Measurements from ENCODE around the gene ARMC8. TPM values are rescaled to one million over a fixed set of nuclear protein-coding genes. Genes with fewer than 3 reads are reported as not detected.

The ARMC8 gene
- total RNA-seq, 1 donor from 2014 or later = 82.3 TPM

DNA sequence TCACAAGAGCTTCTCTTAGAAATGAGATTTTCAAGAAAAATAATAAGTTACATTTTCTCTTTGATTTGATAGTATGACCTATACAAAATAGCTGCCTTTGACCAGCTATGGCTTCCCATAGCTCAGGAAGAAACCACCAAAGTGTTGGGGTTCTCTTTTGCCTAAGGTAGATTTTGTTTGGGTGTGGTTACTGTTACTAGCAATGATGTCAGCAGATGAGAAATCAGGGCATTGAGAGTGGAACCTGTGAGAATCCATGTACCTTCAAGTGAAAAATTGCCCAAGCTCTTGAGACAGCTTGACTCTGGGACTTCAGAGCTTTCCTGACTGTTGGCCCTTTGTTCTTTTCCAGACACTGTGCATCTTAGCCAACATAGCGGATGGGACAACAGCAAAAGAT, 97.0 kb downstream of the ARMC8 start:
- POLR2A ChIA-PET = no interaction called here
- Mint-ChIP-seq H3K4me3 (no peak overlapping the region), H3K27me3 (no peaks in the 10 kb centered on the region), H3K4me1 (no peaks in the 10 kb centered on the region), H3K36me3 (ENCODE audit: low read depth) (peaks cover 32% of the 10 kb centered on the region), H3K9me3 (no peaks in the 10 kb centered on the region), H3K27ac (no peak overlapping the region)
- intact Hi-C loops (cut with micrococcal nuclease) = no loop called here
- CTCF ChIA-PET = no interaction called here
- DNase-seq (no peak), ATAC-seq (ENCODE audit: low read depth) (no peak)
- TF ChIP-seq CTCF (IDR thresholded peaks at IDR 0.05) = no peak

DNA sequence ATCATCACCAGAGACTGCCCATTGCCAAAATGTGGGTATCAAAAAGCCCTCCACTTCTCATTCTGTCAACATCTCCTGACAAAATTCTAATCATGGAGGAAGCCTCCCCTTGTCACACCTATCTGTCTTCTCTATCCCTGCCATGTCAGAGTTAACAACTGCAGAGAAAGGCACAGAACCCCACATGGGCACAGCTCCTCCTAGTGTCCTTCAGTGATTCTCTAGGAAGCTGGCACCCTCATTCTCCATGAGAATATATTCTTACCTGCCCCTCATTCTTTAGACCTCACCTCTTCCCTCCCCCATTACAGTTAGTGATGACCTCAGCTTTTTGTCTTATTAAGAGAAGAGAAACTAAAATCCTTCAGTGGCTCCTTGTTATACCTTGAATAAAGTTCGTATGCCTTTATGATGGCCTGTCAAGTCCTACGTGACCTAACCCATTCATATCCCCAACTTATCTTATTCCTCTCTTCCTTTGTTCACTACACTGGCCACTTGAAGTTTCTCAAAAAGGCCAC, 97.9 kb downstream of the ARMC8 start:
- ChIA-PET CTCF (no interaction called here), POLR2A (no interaction called here)
- no peaks in the 10 kb centered on the region for H3K9me3 Mint-ChIP-seq
- peaks cover 35% of the 10 kb centered on the region for H3K36me3 Mint-ChIP-seq (ENCODE audit: low read depth)
- intact Hi-C loops (cut with micrococcal nuclease) = no loop called here
- no peaks in the 10 kb centered on the region for H3K4me1 Mint-ChIP-seq
- H3K27ac Mint-ChIP-seq = no peak overlapping the region
- ATAC-seq (ENCODE audit: low read depth) = no peak
- no peak for DNase-seq
- no peak overlapping the region for H3K4me3 Mint-ChIP-seq
- H3K27me3 Mint-ChIP-seq = no peaks in the 10 kb centered on the region
- no peak for TF ChIP-seq CTCF (IDR thresholded peaks at IDR 0.05)

GRCh38 chr3:138289260-138289659, 102.2 kb downstream of the ARMC8 start:
- ATAC-seq (ENCODE audit: low read depth) = no peak
- Mint-ChIP-seq H3K4me1 (no peaks in the 10 kb centered on the region), H3K9me3 (no peaks in the 10 kb centered on the region), H3K4me3 (no peak overlapping the region), H3K27ac (no peak overlapping the region), H3K27me3 (no peaks in the 10 kb centered on the region), H3K36me3 (ENCODE audit: low read depth) (peaks cover 54% of the 10 kb centered on the region)
- intact Hi-C loops (cut with micrococcal nuclease) = no loop called here
- DNase-seq = no peak
- no peak for TF ChIP-seq CTCF (IDR thresholded peaks at IDR 0.05)
- ChIA-PET POLR2A (no interaction called here), CTCF (no interaction called here)

DNA sequence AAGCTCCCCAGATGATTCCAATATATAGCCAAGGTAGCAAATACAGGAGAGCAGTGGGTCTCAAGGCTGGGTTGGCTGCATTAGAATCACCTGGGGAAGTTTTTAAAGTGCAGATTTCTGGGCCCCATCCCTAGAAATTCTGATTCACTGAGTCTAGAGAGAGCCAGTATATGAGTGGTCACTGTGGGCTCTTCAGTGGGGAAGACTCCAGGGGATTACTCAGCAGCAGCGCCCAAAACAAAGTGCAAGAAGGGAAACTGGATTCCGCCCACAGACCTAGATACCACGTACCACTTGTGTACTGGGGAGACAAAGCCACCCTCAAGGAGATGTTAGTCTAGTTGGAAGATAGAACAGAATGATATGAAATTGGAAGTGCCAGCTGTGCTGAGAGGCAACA, 102.6 kb downstream of the ARMC8 start:
- H3K36me3 Mint-ChIP-seq (ENCODE audit: low read depth) = peaks cover 58% of the 10 kb centered on the region
- no peak for TF ChIP-seq CTCF (IDR thresholded peaks at IDR 0.05)
- intact Hi-C loops (cut with micrococcal nuclease) = no loop called here
- no peak overlapping the region for H3K4me3 Mint-ChIP-seq
- no peak overlapping the region for H3K27ac Mint-ChIP-seq
- H3K27me3 Mint-ChIP-seq = no peaks in the 10 kb centered on the region
- no peak for ATAC-seq (ENCODE audit: low read depth)
- CTCF ChIA-PET = no interaction called here
- DNase-seq = no peak
- H3K4me1 Mint-ChIP-seq = no peaks in the 10 kb centered on the region
- H3K9me3 Mint-ChIP-seq = no peaks in the 10 kb centered on the region
- POLR2A ChIA-PET = no interaction called here

GRCh38 chr3:138296639-138297038, 109.5 kb downstream of the ARMC8 start:
- ATAC-seq (ENCODE audit: low read depth) = no peak

More at GRCh38 chr3:138296639-138297038, 109.5 kb downstream of the ARMC8 start:
- DNase-seq = no peak
- Mint-ChIP-seq H3K36me3 (ENCODE audit: low read depth) (peaks cover 54% of the 10 kb centered on the region), H3K9me3 (no peaks in the 10 kb centered on the region), H3K4me1 (no peaks in the 10 kb centered on the region), H3K4me3 (no peak overlapping the region), H3K27ac (no peak overlapping the region), H3K27me3 (no peaks in the 10 kb centered on the region)
- CTCF ChIA-PET = no interaction called here
- intact Hi-C loops (cut with micrococcal nuclease) = no loop called here
- POLR2A ChIA-PET = no interaction called here
- TF ChIP-seq CTCF (IDR thresholded peaks at IDR 0.05) = no peak
